Panc1 (cell line): ENCODE results near the gene UPK3B.
"Not testable (repeated sequence)": the region's sequence is repeated elsewhere in the genome, so short reads cannot be mapped to it uniquely, and the experiment has no call there.

ENCODE experiments used
- POLR2AphosphoS5 ChIP-seq: IDR thresholded peaks from 2 replicates; pipeline ENCODE4 v1.6.1; 2012; ENCODE audit warnings: mild to moderate bottlenecking, low read depth, low read length, moderate library complexity
- TF ChIP-seq, protein P1 (sequence below): fragments of 450-650 bp; IDR thresholded peaks from 2 replicates; pipeline ENCODE4 v1.5.1; 2017; ENCODE audit warnings: mild to moderate bottlenecking

DNA sequence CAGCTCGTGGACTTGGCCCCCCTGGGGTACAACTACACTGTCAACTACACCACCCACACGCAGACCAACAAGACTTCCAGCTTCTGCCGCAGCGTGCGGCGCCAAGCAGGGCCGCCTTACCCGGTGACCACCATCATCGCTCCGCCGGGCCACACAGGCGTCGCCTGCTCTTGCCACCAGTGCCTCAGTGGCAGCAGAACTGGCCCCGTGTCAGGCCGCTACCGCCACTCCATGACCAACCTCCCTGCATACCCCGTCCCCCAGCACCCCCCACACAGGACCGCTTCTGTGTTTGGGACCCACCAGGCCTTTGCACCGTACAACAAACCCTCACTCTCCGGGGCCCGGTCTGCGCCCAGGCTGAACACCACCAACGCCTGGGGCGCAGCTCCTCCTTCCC is 27.7 kb upstream of the UPK3B start:
- TF ChIP-seq, protein P1, sequence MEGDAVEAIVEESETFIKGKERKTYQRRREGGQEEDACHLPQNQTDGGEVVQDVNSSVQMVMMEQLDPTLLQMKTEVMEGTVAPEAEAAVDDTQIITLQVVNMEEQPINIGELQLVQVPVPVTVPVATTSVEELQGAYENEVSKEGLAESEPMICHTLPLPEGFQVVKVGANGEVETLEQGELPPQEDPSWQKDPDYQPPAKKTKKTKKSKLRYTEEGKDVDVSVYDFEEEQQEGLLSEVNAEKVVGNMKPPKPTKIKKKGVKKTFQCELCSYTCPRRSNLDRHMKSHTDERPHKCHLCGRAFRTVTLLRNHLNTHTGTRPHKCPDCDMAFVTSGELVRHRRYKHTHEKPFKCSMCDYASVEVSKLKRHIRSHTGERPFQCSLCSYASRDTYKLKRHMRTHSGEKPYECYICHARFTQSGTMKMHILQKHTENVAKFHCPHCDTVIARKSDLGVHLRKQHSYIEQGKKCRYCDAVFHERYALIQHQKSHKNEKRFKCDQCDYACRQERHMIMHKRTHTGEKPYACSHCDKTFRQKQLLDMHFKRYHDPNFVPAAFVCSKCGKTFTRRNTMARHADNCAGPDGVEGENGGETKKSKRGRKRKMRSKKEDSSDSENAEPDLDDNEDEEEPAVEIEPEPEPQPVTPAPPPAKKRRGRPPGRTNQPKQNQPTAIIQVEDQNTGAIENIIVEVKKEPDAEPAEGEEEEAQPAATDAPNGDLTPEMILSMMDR = not testable (repeated sequence)
- TF ChIP-seq POLR2AphosphoS5 = not testable (repeated sequence)
